Measurements from ENCODE around the gene IL17RA.

GRCh38 chr22:17047656-17048055, 37.1 kb upstream of the IL17RA start:
- TF ChIP-seq EZH2phosphoT487 (IDR thresholded peaks at IDR 0.05; ENCODE audit: insufficient read depth, low read depth) = no peak
- no peak for TF ChIP-seq EZH2 (IDR thresholded peaks at IDR 0.05; ENCODE audit: insufficient read depth, poor library complexity, severe bottlenecking)

Data from GM23248 (cell line).